Neural cell (in vitro differentiated cells): ENCODE measurements around the gene SPPL3.

Experiments used
- EP300 ChIP-seq: fragments of 450-650 bp; conservative IDR thresholded peaks from 2 replicates; pipeline ENCODE4 v1.6.1; 2014; ENCODE audit warnings: antibody characterized with exemption, mild to moderate bottlenecking, moderate library complexity; ENCODE audit not compliant: poor library complexity, severe bottlenecking
- EZH2 ChIP-seq: fragments of 200-600, 300-800 bp; shearing (Covaris generic), sonication (generic); IDR thresholded peaks from 2 replicates; pipeline ENCODE4 v1.6.1; 2014; ENCODE audit warnings: antibody characterized with exemption, low read length, borderline replicate concordance, mild to moderate bottlenecking; ENCODE audit not compliant: insufficient read depth, poor library complexity, severe bottlenecking
- POLR2AphosphoS5 ChIP-seq: IDR thresholded peaks from 2 replicates; pipeline ENCODE4 v1.6.1; 2012
- RAD21 ChIP-seq: fragments of 450-650 bp; conservative IDR thresholded peaks from 2 replicates; pipeline ENCODE4 v1.6.1; 2014; ENCODE audit warnings: antibody characterized with exemption, mild to moderate bottlenecking, moderate library complexity
- REST ChIP-seq: IDR thresholded peaks from 2 replicates; pipeline ENCODE4 v1.6.1; 2012; ENCODE audit warnings: borderline replicate concordance
- SMC3 ChIP-seq: fragments of 450-650 bp; conservative IDR thresholded peaks from 2 replicates; pipeline ENCODE4 v1.6.1; 2014; ENCODE audit warnings: antibody characterized with exemption, mild to moderate bottlenecking, moderate library complexity; ENCODE audit not compliant: poor library complexity
- TAF1 ChIP-seq: IDR thresholded peaks from 2 replicates; pipeline ENCODE4 v1.6.1; 2012; ENCODE audit warnings: low read depth
- TF ChIP-seq, protein P1 (sequence below): fragments of 450-650 bp; IDR thresholded peaks from 2 replicates; pipeline ENCODE4 v1.5.1; 2014; ENCODE audit warnings: antibody characterized with exemption, mild to moderate bottlenecking, moderate library complexity; ENCODE audit not compliant: poor library complexity, severe bottlenecking

DNA sequence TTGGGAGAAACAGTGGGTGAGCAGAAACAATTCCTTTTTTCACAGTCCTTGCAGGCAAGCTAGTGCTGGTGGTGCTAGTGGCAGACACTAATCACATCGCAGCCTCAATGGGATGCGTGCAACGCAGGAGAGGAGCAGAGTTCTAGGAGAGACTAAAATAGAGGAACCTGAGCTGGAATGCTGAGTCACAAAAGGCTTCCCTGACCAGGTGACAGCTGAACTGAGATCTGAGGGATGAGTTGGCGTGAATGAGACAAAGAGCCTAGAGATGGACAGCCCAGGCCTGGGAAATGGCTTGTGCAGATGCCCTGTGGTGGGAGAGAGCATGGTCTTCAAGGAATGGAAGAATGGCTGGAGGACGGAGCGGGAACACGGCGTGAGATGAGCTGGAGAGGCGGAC is 152.8 kb downstream of the SPPL3 start:
- TF ChIP-seq POLR2AphosphoS5 (no peak), RAD21 (no peak), SMC3 (no peak), EZH2 (no peak), EP300 (no peak), REST (no peak), TAF1 (no peak)
- TF ChIP-seq, protein P1, sequence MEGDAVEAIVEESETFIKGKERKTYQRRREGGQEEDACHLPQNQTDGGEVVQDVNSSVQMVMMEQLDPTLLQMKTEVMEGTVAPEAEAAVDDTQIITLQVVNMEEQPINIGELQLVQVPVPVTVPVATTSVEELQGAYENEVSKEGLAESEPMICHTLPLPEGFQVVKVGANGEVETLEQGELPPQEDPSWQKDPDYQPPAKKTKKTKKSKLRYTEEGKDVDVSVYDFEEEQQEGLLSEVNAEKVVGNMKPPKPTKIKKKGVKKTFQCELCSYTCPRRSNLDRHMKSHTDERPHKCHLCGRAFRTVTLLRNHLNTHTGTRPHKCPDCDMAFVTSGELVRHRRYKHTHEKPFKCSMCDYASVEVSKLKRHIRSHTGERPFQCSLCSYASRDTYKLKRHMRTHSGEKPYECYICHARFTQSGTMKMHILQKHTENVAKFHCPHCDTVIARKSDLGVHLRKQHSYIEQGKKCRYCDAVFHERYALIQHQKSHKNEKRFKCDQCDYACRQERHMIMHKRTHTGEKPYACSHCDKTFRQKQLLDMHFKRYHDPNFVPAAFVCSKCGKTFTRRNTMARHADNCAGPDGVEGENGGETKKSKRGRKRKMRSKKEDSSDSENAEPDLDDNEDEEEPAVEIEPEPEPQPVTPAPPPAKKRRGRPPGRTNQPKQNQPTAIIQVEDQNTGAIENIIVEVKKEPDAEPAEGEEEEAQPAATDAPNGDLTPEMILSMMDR, result no peak
